Gastrocnemius medialis (tissue), 4 donors: Measurements from ENCODE around the gene GPRC6A.

Experiments
- CTCF ChIP-seq, 5 experiments: fragments of 450-650 bp in 3 of 5; fragments of 200-600 bp in 2 of 5; sonication (generic) in 2 of 5; IDR thresholded peaks in 4 of 5; conservative IDR thresholded peaks in 1 of 5; 1 replicate in 4 of 5; 2 replicates in 1 of 5; pipeline ENCODE4 v1.5.1; 2016 to 2019; ENCODE audit warnings: antibody characterized with exemption in 5 of 5, mild to moderate bottlenecking in 3 of 5, moderate library complexity in 3 of 5
- POLR2A ChIP-seq, 2 donors: fragments of 450-650 bp; IDR thresholded peaks; one replicate each; pipeline ENCODE4 v1.6.1; 2017; ENCODE audit warnings: antibody characterized with exemption in 2 of 2, mild to moderate bottlenecking in 2 of 2, moderate library complexity in 2 of 2

GRCh38 chr6:116866281-116866871 is 37.5 kb upstream of the GPRC6A start:
- no peak for TF ChIP-seq CTCF (IDR thresholded peaks at IDR 0.05 in 4 of 5, conservative IDR thresholded peaks at IDR 0.05 in 1 of 5)
- no peak for TF ChIP-seq POLR2A (IDR thresholded peaks at IDR 0.05)
